Measurements from ENCODE around the gene SLC20A1. TPM values are rescaled to one million over a fixed set of nuclear protein-coding genes. Genes with fewer than 3 reads are reported as not detected.

Gene SLC20A1
- total RNA-seq, 1 donor from 2014 or later: 216 TPM

GRCh38 chr2:112674229-112674628 is 28.5 kb downstream of the SLC20A1 start:
- intact Hi-C loops (cut with micrococcal nuclease): no loop called here

- intact Hi-C loops (cut with micrococcal nuclease): no loop called here
Measured at GRCh38 chr2:112679484-112679883, 33.7 kb downstream of the SLC20A1 start.

- intact Hi-C loops (cut with micrococcal nuclease): no loop called here
Measured at GRCh38 chr2:112680666-112681101, 34.9 kb downstream of the SLC20A1 start.

- intact Hi-C loops (cut with micrococcal nuclease): no loop called here
Measured at GRCh38 chr2:112682101-112682500, 36.4 kb downstream of the SLC20A1 start.

- intact Hi-C loops (cut with micrococcal nuclease): no loop called here
Measured at GRCh38 chr2:112683550-112684414, 38.0 kb downstream of the SLC20A1 start.

- intact Hi-C loops (cut with micrococcal nuclease): no loop called here
Measured at GRCh38 chr2:112684415-112684775, 38.7 kb downstream of the SLC20A1 start.

- intact Hi-C loops (cut with micrococcal nuclease): no loop called here
Measured at GRCh38 chr2:112685271-112685884, 39.6 kb downstream of the SLC20A1 start.

- intact Hi-C loops (cut with micrococcal nuclease): no loop called here
Measured at GRCh38 chr2:112686348-112687217, 40.8 kb downstream of the SLC20A1 start.

GRCh38 chr2:112687522-112687921 is 41.8 kb downstream of the SLC20A1 start:
- intact Hi-C loops (cut with micrococcal nuclease): no loop called here

- intact Hi-C loops (cut with micrococcal nuclease): no loop called here
Measured at GRCh38 chr2:112688086-112688880, 42.5 kb downstream of the SLC20A1 start.

GRCh38 chr2:112690853-112691401 is 45.2 kb downstream of the SLC20A1 start:
- intact Hi-C loops (cut with micrococcal nuclease): loop anchor here (1.0 kb wide), 4 partner anchors 9 to 107 kb away; partner anchors contain the start of gene CHCHD5

- intact Hi-C loops (cut with micrococcal nuclease): loop anchor here (1.0 kb wide), 8 partner anchors 8 to 108 kb away; partner anchors contain the start of genes CHCHD5 and SLC20A1
Measured at GRCh38 chr2:112691881-112692281, 46.1 kb downstream of the SLC20A1 start.

GRCh38 chr2:112692495-112692911 is 46.8 kb downstream of the SLC20A1 start:
- intact Hi-C loops (cut with micrococcal nuclease): loop anchor here (1.0 kb wide), 4 partner anchors 14 to 61 kb away; partner anchors contain the start of gene SLC20A1

GRCh38 chr2:112692918-112693317 is 47.2 kb downstream of the SLC20A1 start:
- intact Hi-C loops (cut with micrococcal nuclease): loop anchor here (1.0 kb wide), 4 partner anchors 13 to 62 kb away; partner anchors contain the start of gene SLC20A1

- intact Hi-C loops (cut with micrococcal nuclease): no loop called here
Measured at GRCh38 chr2:112693596-112693995, 47.9 kb downstream of the SLC20A1 start.

GRCh38 chr2:112694182-112694581 is 48.4 kb downstream of the SLC20A1 start:
- intact Hi-C loops (cut with micrococcal nuclease): no loop called here

- intact Hi-C loops (cut with micrococcal nuclease): no loop called here
Measured at GRCh38 chr2:112698834-112699515, 53.2 kb downstream of the SLC20A1 start.

GRCh38 chr2:112699984-112700667 is 54.4 kb downstream of the SLC20A1 start:
- intact Hi-C loops (cut with micrococcal nuclease): loop anchor here (1.0 kb wide), 1 partner anchor 9 kb away; no protein-coding TSS in a partner anchor

GRCh38 chr2:112701052-112701451 is 55.3 kb downstream of the SLC20A1 start:
- intact Hi-C loops (cut with micrococcal nuclease): no loop called here

Measured in T-helper 1 cell treated with Interleukin-12 subunit alpha and Interleukin-12 subunit beta and Interleukin-4 antibody, amounts not matched to agents 30 ng/mL and 1 ng/mL, for 36 hours (primary cell).